Mononuclear cell (primary cell): Measurements from ENCODE around the gene AUTS2. TPM values are rescaled to one million over a fixed set of nuclear protein-coding genes. Genes with fewer than 3 reads are reported as not detected.

Experiments used
- H3K27me3 ChIP-seq: 2 replicates; pipeline ENCODE4 v1.6.0; 2011; ENCODE audit warnings: low read length, control low read depth; ENCODE audit not compliant: insufficient read depth
- H3K4me1 ChIP-seq: 2 replicates; pipeline ENCODE4 v1.5.1; 2011; ENCODE audit warnings: mild to moderate bottlenecking, low read length, control low read depth; ENCODE audit not compliant: insufficient read depth
- H3K4me3 ChIP-seq: 2 replicates; pipeline ENCODE4 v1.5.1; 2011; ENCODE audit warnings: mild to moderate bottlenecking, low read length, moderate library complexity
- H3K9me3 ChIP-seq: 2 replicates; pipeline ENCODE4 v1.5.1; 2011; ENCODE audit warnings: low read depth, mild to moderate bottlenecking, control low read depth, low read length
- total RNA-seq: library from RNA; depleted of rRNA; stranded (reverse); fragments of >200 nt; gene quantifications from one replicate; pipeline ENCODE4 v1.2.3, GENCODE V29; 2012

The AUTS2 gene
- total RNA-seq, 1 donor, result 16.5 TPM

DNA sequence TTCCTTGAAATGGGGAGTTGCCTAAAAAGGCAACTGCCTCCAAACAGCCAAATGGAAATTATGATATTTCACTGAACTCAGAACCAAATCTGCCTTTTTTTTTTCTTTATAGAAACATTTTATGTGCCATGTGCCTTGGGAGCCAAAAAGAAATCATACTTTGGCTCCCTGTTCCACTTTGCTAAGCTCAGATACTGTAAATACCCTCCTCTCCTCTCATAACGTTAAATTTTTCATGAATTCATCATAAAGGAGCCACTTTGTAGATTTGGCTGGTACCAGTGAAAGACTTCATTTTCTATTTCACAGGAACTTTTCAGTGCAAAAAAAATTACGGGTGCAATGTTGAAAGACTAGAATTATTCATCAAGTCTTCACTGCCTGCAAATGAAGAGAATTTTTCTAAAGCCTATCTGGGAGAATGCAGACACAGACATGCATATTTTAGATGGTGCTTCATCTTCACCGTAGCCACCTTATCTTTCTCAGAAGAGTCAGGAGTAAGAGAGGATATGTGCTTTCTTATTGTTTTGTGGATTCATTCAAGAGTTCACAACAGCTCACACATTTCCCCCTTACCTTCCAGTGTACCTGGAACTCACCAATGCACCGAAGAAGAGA, 791.4 kb downstream of the AUTS2 start:
- Histone ChIP-seq H3K9me3 (no peaks in the 10 kb centered on the region), H3K27me3 (no peaks in the 10 kb centered on the region), H3K4me1 (no peaks in the 10 kb centered on the region), H3K4me3 (no peak overlapping the region)

DNA sequence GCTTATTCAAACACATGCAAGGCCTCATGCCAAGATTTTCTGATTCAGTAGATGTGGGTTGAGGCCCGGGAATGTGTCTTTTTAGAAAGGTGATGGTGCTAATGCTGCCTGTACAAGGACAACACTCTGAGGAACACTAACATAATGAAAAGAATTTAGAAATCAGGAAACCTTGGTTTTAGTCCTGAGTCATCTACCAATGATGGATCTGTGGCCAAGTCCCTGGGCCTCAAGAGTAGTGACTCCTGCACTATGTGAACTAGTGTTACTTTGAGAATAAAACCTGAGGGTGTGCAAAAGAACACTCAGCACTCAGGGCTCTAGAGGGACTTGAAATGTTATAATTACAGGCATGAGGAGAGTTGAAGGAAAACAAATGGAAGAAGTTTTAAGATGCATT, 792.0 kb downstream of the AUTS2 start:
- H3K9me3 ChIP-seq, result no peaks in the 10 kb centered on the region
- no peaks in the 10 kb centered on the region for H3K27me3 ChIP-seq
- H3K4me3 ChIP-seq, result no peak overlapping the region
- no peaks in the 10 kb centered on the region for H3K4me1 ChIP-seq

DNA sequence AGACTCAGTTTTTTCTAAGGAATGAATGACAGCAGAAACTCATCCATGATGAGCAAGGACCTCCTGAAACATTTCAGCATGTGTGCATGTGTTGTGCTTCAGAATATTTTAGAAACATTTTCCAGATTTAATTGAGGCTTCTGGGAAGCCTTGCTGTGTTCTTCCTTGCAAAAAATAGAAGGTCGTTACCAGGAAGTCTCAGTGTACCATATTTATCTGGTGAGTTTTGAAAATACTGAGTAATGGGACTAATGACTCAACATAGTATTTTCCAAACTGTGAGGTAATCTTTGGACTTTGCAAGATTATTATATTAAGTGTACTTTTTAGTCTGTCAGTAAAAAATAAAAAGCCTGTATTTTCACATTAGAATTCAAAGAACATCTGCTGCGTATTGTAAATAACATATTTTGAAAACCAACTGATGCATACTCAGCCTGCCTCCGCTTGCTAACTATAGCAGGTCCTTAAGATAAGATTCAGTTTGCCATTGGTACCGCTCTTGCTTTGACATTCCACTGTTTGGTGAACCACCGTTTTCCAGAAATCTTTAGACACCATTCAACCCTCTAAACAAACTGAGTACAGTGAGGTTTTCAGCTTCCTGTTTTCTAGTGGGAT, 794.1 kb downstream of the AUTS2 start:
- H3K9me3 ChIP-seq, result no peaks in the 10 kb centered on the region
- H3K4me3 ChIP-seq, result no peak overlapping the region
- H3K4me1 ChIP-seq, result no peaks in the 10 kb centered on the region
- no peaks in the 10 kb centered on the region for H3K27me3 ChIP-seq

DNA sequence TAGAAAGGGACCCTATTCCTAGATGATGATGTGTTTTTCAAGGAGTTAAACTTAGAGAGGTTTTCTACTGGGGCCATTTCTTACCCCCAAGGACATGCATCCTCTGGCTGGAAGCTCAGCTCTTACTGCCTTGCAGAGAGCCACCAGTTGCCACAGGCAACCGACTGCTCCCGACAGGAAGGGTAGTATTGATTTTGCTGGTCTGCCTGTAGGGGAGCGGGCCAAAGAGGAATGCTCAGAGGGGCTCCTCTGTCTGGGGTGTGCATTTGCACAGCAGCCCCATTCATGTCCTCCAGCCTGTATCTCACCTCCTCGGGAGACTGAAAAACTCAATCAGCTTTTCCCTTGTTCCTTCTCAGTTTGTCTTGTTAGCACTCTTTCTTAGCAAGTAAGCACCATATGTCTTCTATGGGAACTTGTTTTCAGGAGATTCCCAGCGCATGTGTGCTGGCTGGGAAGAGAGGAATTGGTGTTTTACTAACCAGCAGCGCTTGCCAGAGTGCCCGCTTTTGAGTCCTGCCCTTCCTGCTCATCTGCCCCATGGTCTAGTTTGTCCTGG, 794.7 kb downstream of the AUTS2 start:
- Histone ChIP-seq H3K4me3 (no peak overlapping the region), H3K4me1 (no peaks in the 10 kb centered on the region), H3K9me3 (no peaks in the 10 kb centered on the region), H3K27me3 (no peaks in the 10 kb centered on the region)

DNA sequence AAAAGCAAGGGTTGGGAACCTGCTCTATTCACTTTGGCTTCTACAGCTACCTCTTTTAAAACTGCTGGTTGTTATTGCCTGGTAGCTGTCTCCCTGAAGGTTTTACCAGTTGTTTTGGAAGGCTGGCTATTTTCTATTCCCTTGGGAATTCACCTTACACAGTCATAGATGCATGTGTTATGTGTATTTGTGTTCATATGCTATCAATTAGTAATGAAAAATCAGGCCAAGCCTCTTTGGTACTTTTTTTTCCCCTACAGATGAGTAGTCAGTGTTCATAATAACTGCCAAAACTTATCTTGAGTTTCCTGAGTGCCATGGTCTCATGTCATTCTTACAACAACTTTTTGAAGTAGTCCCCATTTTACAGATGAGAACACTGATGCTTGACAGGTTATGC, 795.7 kb downstream of the AUTS2 start:
- no peaks in the 10 kb centered on the region for H3K27me3 ChIP-seq
- H3K4me3 ChIP-seq, result no peak overlapping the region
- no peaks in the 10 kb centered on the region for H3K9me3 ChIP-seq
- H3K4me1 ChIP-seq, result no peaks in the 10 kb centered on the region

DNA sequence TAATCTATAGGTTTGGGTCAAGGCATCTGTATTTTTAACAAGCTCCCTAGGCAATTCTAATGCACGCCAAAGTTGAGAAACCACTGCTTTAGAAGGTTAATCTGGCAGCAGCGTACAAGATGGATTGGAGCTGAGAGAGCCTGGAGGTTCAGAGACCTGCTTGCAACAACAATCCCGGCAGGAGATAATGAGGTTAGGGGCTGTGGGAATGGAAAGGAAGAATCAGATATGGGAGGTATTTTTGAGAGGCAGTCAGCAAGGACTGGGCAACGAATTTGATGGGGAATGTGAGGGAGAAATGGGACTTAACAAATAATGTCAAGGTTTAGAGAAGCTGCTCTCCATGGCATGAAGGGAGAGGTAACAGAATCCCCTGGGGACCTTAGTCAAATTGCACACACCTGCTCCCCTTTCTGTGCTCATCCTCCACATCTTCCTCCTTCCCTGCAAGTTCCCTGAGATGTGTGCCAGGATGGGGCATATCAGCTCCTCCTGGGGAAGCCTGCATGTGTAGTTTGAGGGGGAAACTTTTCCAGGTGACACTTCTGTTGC, 802.6 kb downstream of the AUTS2 start:
- Histone ChIP-seq H3K4me1 (no peaks in the 10 kb centered on the region), H3K9me3 (no peaks in the 10 kb centered on the region), H3K4me3 (no peak overlapping the region), H3K27me3 (no peaks in the 10 kb centered on the region)

DNA sequence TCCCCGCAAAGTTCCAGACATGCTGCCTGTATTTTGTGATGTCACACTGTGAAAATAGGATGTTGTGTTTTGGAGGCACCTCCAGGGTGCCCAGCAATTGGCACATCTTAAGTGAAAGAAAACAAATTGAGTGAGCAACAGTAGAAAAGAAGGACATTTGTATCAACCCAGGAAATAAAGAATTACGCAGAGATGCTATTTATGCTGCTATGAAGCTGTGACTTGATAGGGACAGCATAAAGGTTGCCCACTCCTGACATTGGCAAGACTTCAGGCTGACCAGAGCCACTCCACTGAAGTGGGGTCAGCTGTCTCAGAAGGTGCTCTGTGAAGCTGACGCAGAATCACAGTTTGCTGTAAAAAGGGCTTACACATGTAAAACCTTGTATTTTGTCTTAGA, 803.8 kb downstream of the AUTS2 start:
- H3K27me3 ChIP-seq, result no peaks in the 10 kb centered on the region

DNA sequence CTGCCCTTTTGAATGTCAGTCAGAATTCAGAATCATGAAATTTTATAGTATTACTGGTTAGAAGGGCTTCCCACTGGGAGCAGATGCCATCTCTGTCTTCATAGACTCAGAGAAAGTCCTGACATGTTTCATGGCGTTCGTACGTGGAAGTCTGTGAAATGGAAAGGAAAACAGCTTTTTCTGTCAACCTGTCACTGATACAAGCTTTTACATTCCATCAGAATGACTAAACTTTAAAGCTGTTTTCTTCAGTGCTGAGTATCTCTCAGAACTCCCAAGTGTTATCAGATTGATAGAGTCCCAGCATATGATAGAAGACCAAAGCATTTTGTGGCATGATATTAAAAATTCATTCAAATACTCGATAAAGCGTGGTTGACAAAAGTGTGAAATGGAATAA, 807.0 kb downstream of the AUTS2 start:
- Histone ChIP-seq H3K9me3 (no peaks in the 10 kb centered on the region), H3K4me3 (no peak overlapping the region), H3K27me3 (no peaks in the 10 kb centered on the region), H3K4me1 (no peaks in the 10 kb centered on the region)

More for the DNA sequence above, 803.8 kb downstream of the AUTS2 start:
- H3K9me3 ChIP-seq, result no peaks in the 10 kb centered on the region
- H3K4me3 ChIP-seq, result no peak overlapping the region
- H3K4me1 ChIP-seq, result no peaks in the 10 kb centered on the region

DNA sequence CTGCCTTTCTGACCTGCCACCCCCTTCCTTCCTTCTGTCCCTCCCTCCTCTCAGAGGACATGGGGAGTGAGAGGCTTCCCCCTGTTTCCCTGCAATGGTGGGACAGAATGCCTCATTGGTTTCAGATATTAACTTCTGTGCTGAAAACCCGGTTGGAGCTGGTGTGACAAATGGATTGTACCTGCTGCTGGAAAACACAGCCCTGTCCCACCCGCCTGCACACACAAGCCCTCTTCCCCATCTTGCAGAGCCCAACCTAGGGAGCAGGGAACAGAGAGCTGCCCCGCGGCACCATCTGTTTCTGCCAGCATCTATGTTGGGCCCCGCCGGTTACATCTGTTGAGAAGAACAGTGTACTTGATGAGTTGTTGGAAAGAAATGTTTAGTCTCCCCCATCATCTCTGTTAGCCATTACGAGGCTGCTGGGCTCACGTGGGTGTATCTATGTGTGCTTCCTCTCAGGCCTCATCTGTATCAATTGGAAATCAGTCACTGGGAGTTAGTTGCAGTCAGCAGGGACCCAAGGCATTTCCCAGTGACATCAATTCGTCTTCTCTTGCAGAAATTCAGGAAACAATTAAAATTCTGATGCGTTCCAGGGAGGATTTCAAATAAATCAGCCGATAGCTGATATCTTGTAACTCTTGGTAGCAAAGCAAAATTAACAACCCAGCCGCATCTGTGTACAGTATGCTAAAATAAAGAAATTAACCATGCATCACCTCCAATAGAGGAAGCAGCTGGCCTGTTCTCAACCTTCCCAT, 808.1 kb downstream of the AUTS2 start:
- Histone ChIP-seq H3K4me3 (no peak overlapping the region), H3K4me1 (no peaks in the 10 kb centered on the region), H3K9me3 (no peaks in the 10 kb centered on the region), H3K27me3 (no peaks in the 10 kb centered on the region)

DNA sequence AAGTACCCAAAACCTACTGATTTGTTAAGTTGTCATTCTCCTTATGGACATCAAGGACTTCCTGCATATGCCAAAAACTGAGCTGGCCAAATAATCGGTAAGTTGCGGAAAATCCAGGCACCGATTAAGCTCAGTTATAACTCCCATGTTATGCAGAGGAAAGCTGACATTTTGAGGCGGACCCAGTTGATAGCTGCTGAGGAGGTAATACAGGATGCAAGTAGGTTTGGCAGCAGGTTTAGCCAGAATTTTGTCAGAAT, 808.6 kb downstream of the AUTS2 start:
- H3K4me3 ChIP-seq, result no peak overlapping the region
- no peaks in the 10 kb centered on the region for H3K9me3 ChIP-seq
- H3K4me1 ChIP-seq, result no peaks in the 10 kb centered on the region
- no peaks in the 10 kb centered on the region for H3K27me3 ChIP-seq

DNA sequence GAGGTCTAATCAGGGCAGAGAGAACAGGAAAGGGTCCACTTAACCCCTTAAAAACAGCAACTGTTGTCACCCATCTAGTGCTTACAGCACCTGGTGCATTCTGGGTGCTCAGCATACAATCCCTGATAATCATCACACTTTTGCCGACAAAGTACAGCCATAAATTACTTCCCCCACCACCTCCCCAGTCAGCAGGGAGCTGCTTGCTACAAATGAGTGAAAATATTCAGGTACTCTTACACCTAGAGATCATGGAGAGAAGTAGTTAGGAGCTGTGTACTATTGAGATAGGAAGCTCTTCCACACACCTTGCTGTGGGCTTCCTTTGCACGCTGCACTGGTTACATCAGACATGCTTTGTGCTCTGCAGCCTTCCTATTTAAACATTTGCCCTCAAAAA, 810.2 kb downstream of the AUTS2 start:
- no peaks in the 10 kb centered on the region for H3K27me3 ChIP-seq
- no peaks in the 10 kb centered on the region for H3K9me3 ChIP-seq
- H3K4me3 ChIP-seq, result no peak overlapping the region
- H3K4me1 ChIP-seq, result no peaks in the 10 kb centered on the region

DNA sequence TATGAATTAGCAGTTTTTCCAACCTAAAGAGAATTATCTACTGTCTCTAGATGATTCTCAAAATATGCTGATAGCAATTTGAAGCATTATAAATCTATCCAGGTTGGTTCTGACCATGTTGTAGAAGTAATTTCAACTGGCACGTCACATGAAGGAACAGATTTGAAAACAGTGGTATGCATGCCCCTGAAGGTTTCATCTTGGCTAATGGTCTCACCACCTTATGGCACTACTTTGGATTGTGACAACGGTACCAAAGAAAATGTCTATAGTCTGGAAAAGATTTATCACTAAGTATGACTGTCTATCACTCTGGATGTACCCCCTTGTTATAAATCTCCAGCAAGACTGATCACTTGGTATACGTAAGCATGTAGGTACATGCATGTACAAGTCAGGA, 810.6 kb downstream of the AUTS2 start:
- Histone ChIP-seq H3K4me1 (no peaks in the 10 kb centered on the region), H3K9me3 (no peaks in the 10 kb centered on the region), H3K4me3 (no peak overlapping the region), H3K27me3 (no peaks in the 10 kb centered on the region)

DNA sequence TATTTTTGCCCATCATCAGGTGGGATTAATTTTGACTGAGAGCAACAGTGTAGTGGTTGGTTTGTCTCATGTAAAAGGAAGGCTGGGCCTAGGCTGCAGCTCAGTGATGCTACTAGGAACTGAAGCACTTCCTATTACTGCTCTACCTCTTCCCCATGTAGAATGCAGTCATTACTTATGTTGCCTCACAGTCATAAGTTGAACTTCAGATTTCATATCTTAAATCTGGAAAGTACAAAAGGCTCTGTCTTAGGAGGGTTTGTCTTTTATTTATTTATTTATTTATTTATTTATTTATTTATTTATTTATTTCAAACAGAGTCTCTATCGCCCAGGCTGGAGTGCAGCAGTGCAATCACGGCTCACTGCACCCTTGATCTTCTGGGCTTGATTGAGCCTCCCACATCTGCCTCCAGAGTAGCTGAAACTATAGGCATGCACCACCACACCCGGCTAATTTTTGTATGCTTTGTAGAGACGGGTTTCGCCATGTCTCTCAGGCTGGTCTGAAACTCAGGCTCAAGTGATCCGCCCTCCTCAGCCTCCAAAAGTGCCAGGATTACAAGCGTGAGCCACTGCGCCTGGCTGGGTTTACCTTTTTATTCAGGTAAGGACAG, 812.0 kb downstream of the AUTS2 start:
- H3K27me3 ChIP-seq, result no peaks in the 10 kb centered on the region
- no peaks in the 10 kb centered on the region for H3K9me3 ChIP-seq
- H3K4me3 ChIP-seq, result no peak overlapping the region
- H3K4me1 ChIP-seq, result no peaks in the 10 kb centered on the region

DNA sequence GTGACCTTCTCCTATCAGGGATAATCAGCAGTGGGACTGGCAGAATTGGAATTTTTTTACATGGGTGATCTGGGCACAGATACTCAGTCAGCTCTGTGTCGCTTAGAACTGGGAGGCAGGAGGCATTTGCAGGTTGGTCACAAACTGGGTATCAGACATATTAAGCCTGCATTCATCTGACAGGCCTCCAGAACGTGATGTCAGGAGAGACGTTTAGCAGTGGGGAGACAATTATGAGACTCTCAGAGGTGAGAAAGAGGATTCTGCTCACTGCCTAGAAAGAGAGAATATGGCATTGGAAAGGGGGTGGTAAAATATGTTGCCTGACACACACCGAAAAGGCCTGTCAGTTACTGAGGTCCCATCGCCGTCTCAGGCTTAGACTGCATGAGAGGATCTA, 816.1 kb downstream of the AUTS2 start:
- Histone ChIP-seq H3K4me1 (no peaks in the 10 kb centered on the region), H3K9me3 (no peaks in the 10 kb centered on the region), H3K4me3 (no peak overlapping the region), H3K27me3 (no peaks in the 10 kb centered on the region)
